HG03095 (cell line): ENCODE results near the gene FTCD.
"Not testable (repeated sequence)": the region's sequence is repeated elsewhere in the genome, so short reads cannot be mapped to it uniquely, and the experiment has no call there.

Source experiments
- ATAC-seq: cut with Tn5 transposase; IDR thresholded peaks from one replicate; pipeline ENCODE4 v1.9.1; 2021; ENCODE audit warnings: moderate library complexity; ENCODE audit not compliant: unreplicated experiment

Gene FTCD

GRCh38 chr21:46171996-46172862 is 16.9 kb upstream of the FTCD start:
- ATAC-seq: no peak

DNA sequence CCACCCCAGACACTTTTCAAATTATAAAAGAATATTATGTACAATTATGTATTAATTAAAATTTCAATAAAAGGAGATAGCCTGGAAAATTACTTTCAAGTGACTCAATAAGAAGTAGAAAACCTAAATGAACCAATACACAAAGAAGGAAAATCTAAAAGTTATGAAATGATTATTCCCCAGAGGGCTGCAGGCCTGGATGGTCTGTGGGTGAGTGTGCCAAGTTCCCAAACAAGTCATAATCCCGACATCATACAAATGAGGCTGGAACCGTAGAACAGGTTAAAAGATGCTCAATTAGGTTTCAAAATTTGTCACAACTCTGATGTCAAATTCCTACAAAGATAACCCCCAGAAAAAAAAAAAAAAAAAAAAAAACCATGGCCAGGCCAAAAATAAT is 16.2 kb upstream of the FTCD start:
- ATAC-seq: no peak

- not testable (repeated sequence) for ATAC-seq
Measured at GRCh38 chr21:46170436-46171193, 15.2 kb upstream of the FTCD start.

GRCh38 chr21:46168659-46169386 is 13.4 kb upstream of the FTCD start:
- no peak for ATAC-seq

DNA sequence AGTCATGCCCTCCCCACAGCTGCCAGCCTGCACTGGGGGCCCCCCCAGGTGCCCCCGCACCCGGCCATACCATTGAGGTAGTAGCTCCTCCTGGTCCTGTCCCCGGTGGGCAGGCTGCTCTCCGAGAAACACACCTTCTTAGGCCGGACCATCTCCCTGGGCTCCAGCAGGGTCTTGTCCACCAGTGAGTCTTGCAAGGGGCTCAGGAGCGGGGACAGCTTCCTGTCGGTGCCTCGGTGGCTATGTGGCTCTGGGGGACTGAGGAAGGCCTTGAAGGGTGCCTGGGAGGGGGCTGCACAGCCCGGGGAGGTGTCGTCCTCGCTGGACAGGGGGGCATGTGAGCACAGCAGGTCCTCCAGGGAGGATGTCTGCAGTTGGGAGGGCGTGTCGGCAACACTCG is 12.9 kb upstream of the FTCD start:
- no peak for ATAC-seq

DNA sequence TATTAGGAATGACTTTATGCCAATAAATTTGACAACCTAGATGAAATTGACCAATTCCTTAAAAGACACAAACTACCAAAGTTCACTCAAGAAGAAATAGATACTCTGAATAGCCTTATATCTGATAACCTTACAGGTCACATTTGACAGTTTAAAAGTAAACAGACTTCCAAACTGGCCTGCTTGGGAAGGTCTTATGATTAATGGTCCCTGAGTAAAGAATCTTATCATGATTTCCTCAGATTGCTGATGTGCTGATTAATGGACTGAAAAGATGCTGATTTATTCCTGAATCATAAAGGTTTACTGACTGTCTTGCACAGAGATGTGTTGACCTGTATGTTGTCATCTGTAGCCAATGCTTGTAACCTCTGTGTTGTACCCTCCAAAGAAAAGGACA is 9.7 kb upstream of the FTCD start:
- ATAC-seq: no peak

GRCh38 chr21:46163380-46163779 is 8.0 kb upstream of the FTCD start:
- ATAC-seq: no peak

GRCh38 chr21:46161633-46162592 is 6.5 kb upstream of the FTCD start:
- ATAC-seq: no peak

GRCh38 chr21:46160907-46161632 is 5.7 kb upstream of the FTCD start:
- no peak for ATAC-seq

GRCh38 chr21:46160657-46160906 is 5.2 kb upstream of the FTCD start:
- ATAC-seq: no peak

GRCh38 chr21:46159841-46160656 is 4.7 kb upstream of the FTCD start:
- no peak for ATAC-seq

GRCh38 chr21:46159390-46159789 is 4.0 kb upstream of the FTCD start:
- no peak for ATAC-seq

DNA sequence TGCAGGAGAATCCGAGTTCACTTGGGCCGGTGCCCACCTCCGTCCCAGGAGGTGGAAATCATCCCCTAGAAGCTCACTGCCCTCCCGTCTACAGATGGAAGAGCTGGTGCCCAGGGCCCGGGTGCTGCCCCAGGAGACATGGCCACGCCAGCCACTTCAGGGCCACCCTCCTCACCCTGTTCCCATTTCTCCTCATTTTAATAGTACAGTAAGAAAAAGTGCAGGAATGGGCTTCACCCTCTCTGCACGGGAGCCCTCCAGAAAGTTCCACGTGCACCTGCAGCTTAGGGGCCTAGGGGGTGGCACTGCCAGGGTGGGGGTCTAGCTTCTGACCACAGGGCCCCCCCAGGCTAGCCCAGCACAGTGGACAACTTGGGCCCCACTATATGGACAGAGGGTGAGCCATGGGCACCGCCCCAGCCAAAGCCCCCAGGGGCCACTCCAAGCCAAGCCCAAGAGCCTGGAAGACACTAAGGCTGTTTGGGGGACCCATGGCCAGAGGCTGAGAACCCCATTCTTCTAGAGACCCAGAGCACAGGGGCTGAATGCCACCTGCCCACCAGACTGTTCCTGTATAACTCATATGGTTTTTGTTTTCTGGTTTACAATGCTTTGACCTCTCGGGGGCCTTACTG is 3.4 kb upstream of the FTCD start:
- ATAC-seq: no peak

DNA sequence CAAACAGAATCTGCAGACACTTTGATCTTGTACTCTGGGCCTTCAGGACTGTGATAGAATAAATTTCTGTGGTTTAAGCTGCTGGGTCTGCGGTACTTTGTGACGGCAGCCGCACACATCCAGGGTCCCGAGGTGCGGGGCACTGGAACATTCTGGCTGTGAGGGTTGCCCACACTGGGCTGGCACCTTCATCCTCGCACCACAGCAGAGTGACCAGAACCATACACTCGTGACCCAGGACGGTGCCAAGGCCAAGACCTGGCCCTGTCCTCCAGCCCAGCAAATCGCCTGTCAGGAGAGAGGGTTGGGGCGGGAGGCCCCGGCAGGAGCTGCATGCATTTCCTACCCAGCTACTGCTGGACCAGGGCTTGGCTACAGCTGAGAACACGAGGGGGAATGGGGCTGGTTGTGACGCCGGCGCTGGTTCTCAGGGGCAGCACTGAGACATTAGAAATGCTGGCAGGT is 2.6 kb upstream of the FTCD start:
- no peak for ATAC-seq

DNA sequence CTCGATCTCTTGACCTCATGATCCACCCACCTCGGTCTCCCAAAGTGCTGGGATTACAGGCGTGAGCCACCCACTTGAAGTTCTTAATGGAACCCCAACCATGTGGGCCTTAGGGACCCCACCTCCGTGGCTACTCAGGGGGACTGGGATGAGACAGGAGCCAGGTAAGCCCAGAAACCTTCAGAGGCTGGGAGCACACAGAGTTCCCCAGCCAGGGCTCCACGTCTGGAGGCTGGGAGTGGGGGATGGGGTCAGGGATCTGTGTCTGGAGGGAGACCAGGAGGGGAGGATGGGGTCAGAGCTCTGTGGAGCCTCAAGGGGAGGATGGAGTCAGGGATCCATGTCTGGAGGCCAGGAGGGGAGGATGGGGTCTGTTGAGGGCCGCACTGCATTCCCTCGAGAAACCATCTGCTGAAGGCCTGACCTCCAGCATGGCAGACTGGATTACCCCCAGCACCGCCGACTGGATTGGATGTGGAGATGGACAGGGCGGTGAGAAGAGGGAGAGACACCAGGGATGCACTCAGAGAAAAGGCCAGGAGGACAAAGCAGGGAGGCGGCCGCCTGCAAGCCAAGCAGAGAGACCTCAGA is 2.1 kb upstream of the FTCD start:
- no peak for ATAC-seq

GRCh38 chr21:46156678-46157077 is 1.3 kb upstream of the FTCD start:
- ATAC-seq: no peak

DNA sequence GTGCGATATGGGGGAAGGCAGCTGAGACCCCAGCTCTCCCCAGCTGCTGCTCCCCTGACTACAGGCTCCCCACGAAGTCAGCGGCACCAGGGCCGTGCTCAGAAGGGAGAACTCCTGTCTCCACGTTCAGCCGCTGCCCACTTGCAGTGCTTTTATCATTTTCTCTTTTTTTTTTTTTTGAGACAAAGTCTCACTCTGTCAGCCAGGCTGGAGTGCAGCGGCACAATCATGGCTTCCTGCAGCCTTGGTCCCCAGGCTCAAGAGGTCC is 933 bp upstream of the FTCD start:
- ATAC-seq: no peak

DNA sequence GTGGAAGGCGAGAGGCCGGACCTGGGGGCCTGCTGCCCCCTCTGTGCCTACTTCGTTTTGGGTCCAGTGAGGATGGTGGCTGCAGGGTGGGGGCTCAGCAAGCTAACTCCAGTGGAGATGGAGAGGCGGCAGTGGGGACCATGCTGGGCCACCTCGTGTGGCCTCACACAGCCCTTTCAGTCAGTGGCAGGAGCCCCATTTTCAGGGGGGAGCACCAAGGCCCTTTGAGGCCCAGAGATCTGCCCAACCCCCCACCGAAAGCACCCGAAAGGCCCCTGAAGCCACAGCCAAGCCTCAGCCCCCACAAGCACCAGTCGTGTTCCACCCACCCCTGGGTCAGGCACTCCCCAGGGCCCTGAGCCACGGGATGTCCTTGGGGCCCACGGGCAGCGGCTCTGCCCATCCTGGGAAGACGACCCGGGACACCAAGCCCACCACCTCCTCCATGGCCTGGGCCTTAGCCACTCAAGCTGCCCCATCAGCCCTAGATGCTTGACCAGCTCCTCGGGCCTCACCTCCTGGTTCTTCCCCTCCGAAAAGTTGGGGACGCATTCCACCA is 345 bp downstream of the FTCD start:
- no peak for ATAC-seq
